Testis (tissue), 3 donors: ENCODE measurements around the gene RIC8B. TPM values are rescaled to one million over a fixed set of nuclear protein-coding genes. Genes with fewer than 3 reads are reported as not detected.

Experiments used
- DNase-seq: peaks from one replicate; pipeline ENCODE4 v3.0.0-alpha.2; 2019
- H3K27ac ChIP-seq, 2 donors: fragments of 200-600 bp; sonication (generic); one replicate each; pipeline ENCODE4 v1.5.1; 2019
- H3K27me3 ChIP-seq: fragments of 200-600 bp; sonication (generic); one replicate; pipeline ENCODE4 v1.5.1; 2019
- H3K36me3 ChIP-seq: fragments of 200-600 bp; sonication (generic); one replicate; pipeline ENCODE4 v1.5.1; 2017; ENCODE audit warnings: low read depth; ENCODE audit errors: missing control alignments
- H3K4me1 ChIP-seq: fragments of 200-600 bp; sonication (generic); one replicate; pipeline ENCODE4 v1.5.1; 2019
- H3K4me3 ChIP-seq, 2 donors: fragments of 200-600 bp; sonication (generic); one replicate each; pipeline ENCODE4 v1.5.1; 2017 to 2019
- H3K9me3 ChIP-seq: fragments of 200-600 bp; sonication (generic); one replicate; pipeline ENCODE4 v1.5.1; 2017
- POLR2A ChIP-seq: fragments of 450-650 bp; IDR thresholded peaks from one replicate; pipeline ENCODE4 v1.6.1; 2017; ENCODE audit warnings: antibody characterized with exemption, mild to moderate bottlenecking, moderate library complexity
- WGBS, 2 donors: methylation state at CpG; one replicate each; pipeline ENCODE4 v1.1.5; 2018; 5-methylcytosine and 5-hydroxymethylcytosine counted together
- intact Hi-C: fragments of 100-400 bp; cut with DNase I; formaldehyde crosslinking; loops from one replicate; pipeline ENCODE4 v1.15.1; 2023; ENCODE audit warnings: low total_unique reads
- polyA plus RNA-seq: library from polyadenylated mRNA; stranded (reverse); fragments of 350-450 nt; fragmentation: Illumina TruSeq; extraction: RNeasy Lipid Tissue Mini Kit (QIAGEN cat#74804); gene quantifications from one replicate; pipeline ENCODE4 v1.2.3, GENCODE V29; 2014; ENCODE audit warnings: low read depth, low replicate concordance; ENCODE audit not compliant: insufficient read depth
- total RNA-seq, 2 donors: library from RNA; depleted of rRNA; stranded (reverse); fragments of >200 nt; gene quantifications; one replicate each; pipeline ENCODE4 v1.2.3, GENCODE V29; 2016
- TF ChIP-seq, protein P1 (sequence below), 3 experiments: fragments of 450-650 bp in 2 of 3; fragments of 200-600 bp in 1 of 3; sonication (generic) in 1 of 3; IDR thresholded peaks; one replicate each; pipeline ENCODE4 v1.5.1; 2016 to 2019; ENCODE audit warnings: antibody characterized with exemption in 3 of 3, mild to moderate bottlenecking in 2 of 3, moderate library complexity in 1 of 3

RIC8B gene
- total and polyA plus RNA-seq, 3 donors from 2014 or later, result 14.3 to 27.7 (median 18.3) TPM

DNA sequence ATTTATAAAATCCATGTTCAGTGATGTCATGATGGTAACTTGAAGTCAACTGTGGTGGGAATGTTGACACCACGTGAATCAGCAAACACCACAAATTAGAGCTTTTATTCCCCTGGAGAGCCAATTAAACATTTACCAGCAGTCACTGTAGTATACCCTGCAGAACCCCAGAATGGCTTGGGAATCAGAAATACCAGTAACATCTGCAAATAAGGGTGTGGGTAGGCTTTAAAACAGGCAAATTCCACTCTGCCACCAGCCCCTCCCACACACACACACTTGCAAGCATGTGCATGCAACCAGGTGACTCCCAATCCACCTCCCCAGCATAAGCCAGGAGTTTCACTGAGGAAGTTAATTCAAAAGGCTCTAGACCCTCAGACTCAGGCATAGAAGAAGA, 117.6 kb downstream of the RIC8B start:
- DNase-seq, result no peak
- TF ChIP-seq, protein P1, sequence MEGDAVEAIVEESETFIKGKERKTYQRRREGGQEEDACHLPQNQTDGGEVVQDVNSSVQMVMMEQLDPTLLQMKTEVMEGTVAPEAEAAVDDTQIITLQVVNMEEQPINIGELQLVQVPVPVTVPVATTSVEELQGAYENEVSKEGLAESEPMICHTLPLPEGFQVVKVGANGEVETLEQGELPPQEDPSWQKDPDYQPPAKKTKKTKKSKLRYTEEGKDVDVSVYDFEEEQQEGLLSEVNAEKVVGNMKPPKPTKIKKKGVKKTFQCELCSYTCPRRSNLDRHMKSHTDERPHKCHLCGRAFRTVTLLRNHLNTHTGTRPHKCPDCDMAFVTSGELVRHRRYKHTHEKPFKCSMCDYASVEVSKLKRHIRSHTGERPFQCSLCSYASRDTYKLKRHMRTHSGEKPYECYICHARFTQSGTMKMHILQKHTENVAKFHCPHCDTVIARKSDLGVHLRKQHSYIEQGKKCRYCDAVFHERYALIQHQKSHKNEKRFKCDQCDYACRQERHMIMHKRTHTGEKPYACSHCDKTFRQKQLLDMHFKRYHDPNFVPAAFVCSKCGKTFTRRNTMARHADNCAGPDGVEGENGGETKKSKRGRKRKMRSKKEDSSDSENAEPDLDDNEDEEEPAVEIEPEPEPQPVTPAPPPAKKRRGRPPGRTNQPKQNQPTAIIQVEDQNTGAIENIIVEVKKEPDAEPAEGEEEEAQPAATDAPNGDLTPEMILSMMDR (IDR thresholded peaks at IDR 0.05), result no peak
- TF ChIP-seq POLR2A, result no peak
- H3K27me3 ChIP-seq, result no peaks in the 10 kb centered on the region
- intact Hi-C loops, result no loop called here
- no peak overlapping the region for H3K27ac ChIP-seq
- no peak overlapping the region for H3K4me3 ChIP-seq
- no peaks in the 10 kb centered on the region for H3K9me3 ChIP-seq
- WGBS, 2 donors, result 72 to 79% methylated on average over 1 of the region's 1 CpG
- no peaks in the 10 kb centered on the region for H3K4me1 ChIP-seq
- H3K36me3 ChIP-seq, result no peaks in the 10 kb centered on the region

DNA sequence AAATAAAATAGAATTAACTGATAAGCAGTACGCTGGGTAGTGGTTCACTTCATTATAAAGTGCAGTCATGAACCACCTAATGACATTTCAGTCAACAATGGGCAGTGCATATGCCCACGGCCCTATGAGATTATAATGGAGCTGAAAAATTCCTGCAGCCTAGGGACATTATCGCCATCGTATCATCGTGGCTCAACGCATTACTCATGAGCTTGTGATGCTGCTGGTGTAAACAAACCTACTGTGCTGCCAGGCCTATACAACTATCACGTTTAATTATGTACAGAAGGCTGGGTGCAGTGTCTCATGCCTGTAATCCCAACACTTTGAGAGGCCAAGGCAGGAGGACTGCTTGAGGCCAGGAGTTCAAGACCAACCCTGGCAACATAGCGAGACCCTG, 119.0 kb downstream of the RIC8B start:
- H3K27ac ChIP-seq, result no peak overlapping the region
- no peak for TF ChIP-seq POLR2A
- TF ChIP-seq, protein P1 (IDR thresholded peaks at IDR 0.05), result no peak
- intact Hi-C loops, result no loop called here
- no peak overlapping the region for H3K4me3 ChIP-seq
- no peaks in the 10 kb centered on the region for H3K9me3 ChIP-seq
- H3K36me3 ChIP-seq, result no peaks in the 10 kb centered on the region
- no peaks in the 10 kb centered on the region for H3K4me1 ChIP-seq
- 90 to 93% methylated on average over 8 of the region's 8 CpGs for WGBS, 2 donors
- no peak for DNase-seq
- no peaks in the 10 kb centered on the region for H3K27me3 ChIP-seq

DNA sequence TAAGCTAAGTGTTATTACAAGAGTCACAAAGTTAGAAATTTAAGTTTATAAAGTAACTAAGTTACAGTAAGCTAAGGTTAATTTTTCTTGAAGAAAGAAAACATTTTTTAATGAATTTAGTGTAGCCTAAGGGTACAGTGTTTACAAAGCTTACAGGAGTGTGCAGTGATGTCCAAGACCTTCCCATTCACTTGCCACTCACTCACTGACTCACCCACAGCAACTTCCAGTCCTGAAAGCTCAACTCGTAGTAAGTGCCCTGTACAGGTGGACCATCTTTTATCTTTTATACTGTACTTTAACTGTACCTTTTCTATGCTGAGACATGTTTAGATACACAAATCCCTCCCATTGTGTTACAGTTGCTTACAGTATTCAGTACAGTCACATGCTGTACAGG, 120.3 kb downstream of the RIC8B start:
- H3K27me3 ChIP-seq, result no peaks in the 10 kb centered on the region
- TF ChIP-seq, protein P1 (IDR thresholded peaks at IDR 0.05), result no peak
- no peaks in the 10 kb centered on the region for H3K36me3 ChIP-seq
- no peak overlapping the region for H3K4me3 ChIP-seq
- H3K27ac ChIP-seq, result no peak overlapping the region
- no peaks in the 10 kb centered on the region for H3K4me1 ChIP-seq
- no peaks in the 10 kb centered on the region for H3K9me3 ChIP-seq
- no peak for DNase-seq
- whole genome bisulfite sequencing, 2 donors, result 78 to 83% methylated on average over 1 of the region's 1 CpG
- intact Hi-C loops, result no loop called here

DNA sequence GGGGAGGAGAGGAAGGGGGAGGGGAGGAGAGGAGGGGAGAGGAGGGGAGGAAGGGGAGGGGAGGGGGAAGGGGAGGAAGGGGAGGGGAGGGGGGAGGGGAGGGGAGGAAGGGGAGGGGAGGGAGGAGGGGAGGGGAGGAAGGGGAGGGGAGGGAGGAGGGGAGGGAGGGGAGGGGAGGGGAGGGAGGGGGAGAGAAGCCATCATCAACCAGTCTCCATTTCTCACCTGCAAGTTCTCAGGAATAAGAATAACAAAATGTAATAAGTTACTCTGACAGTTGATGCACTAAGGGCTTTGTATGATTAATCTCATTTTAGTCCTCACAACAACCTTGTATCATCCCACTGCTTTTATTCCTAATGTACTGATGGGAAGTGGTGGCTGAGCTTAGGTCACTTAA, 122.1 kb downstream of the RIC8B start:
- no peaks in the 10 kb centered on the region for H3K4me1 ChIP-seq
- H3K4me3 ChIP-seq, result no peak overlapping the region
- H3K9me3 ChIP-seq, result no peaks in the 10 kb centered on the region
- no peak for TF ChIP-seq POLR2A
- TF ChIP-seq, protein P1 (IDR thresholded peaks at IDR 0.05), result no peak
- intact Hi-C loops, result no loop called here
- no peak for DNase-seq
- H3K36me3 ChIP-seq, result no peaks in the 10 kb centered on the region
- H3K27me3 ChIP-seq, result no peaks in the 10 kb centered on the region
- H3K27ac ChIP-seq, result no peak overlapping the region

DNA sequence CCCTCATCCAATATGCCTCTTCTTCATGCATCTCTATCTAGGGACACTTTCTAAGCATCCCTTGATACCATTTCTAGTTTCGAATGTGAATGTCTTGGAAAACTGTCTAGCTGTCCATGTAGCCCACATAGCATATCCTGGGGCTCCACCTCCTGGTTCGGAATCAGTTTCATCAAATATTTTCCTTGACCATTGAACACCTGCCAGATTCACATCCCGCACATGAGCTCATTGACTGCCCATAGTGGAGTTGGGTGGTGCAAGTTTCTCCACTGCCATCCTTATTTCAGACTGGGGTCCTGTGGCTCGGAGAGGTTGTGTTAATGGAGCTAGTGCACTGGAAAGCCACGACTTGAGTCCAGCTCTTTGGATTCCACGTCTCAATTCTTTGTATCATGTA, 122.6 kb downstream of the RIC8B start:
- intact Hi-C loops, result no loop called here
- H3K9me3 ChIP-seq, result no peaks in the 10 kb centered on the region
- 86 to 90% methylated on average over 6 of the region's 6 CpGs for WGBS, 2 donors
- no peak overlapping the region for H3K27ac ChIP-seq
- H3K4me1 ChIP-seq, result no peaks in the 10 kb centered on the region
- no peak overlapping the region for H3K4me3 ChIP-seq
- H3K36me3 ChIP-seq, result no peaks in the 10 kb centered on the region
- TF ChIP-seq POLR2A, result no peak
- no peaks in the 10 kb centered on the region for H3K27me3 ChIP-seq
- DNase-seq, result no peak
